CD4-positive, alpha-beta T cell (primary cell): ENCODE data around the gene CACNA1B. TPM values are rescaled to one million over a fixed set of nuclear protein-coding genes. Genes with fewer than 3 reads are reported as not detected.

Experiments used
- ATAC-seq: fragments of 200-7000 bp; cut with Tn5 transposase; one replicate; pipeline ENCODE4 v1.10.0; 2022; ENCODE audit warnings: mild to moderate bottlenecking; ENCODE audit not compliant: poor library complexity
- CTCF ChIA-PET: fragments of 350-600 bp; sonication (Branson Sonifier 250); formaldehyde crosslinking; loops from one replicate; lab custom pipeline; 2021; ENCODE audit warnings: antibody characterized with exemption, inconsistent platforms; lab: Charles Lee
- POLR2A ChIA-PET: fragments of 350-600 bp; sonication (Branson Sonifier 250); formaldehyde crosslinking; loops from one replicate; lab custom pipeline; 2021; ENCODE audit warnings: antibody characterized with exemption, inconsistent platforms; lab: Charles Lee
- DNase-seq, 14 experiments: peaks; one replicate each; pipeline ENCODE4 v3.0.0-alpha.2; 2013 to 2020; ENCODE audit warnings: mixed read lengths in 2 of 14
- H3K27ac ChIP-seq, 2 donors: one replicate each; pipeline versions ENCODE4 v1.5.1 to v1.7.0; 2013; ENCODE audit warnings: low read length in 2 of 2, low read depth in 1 of 2, mild to moderate bottlenecking in 1 of 2
- H3K27me3 ChIP-seq, 2 experiments: 1 replicate in 1 of 2; 2 replicates in 1 of 2; pipeline versions ENCODE4 v1.6.1 to v1.7.0; 2013; ENCODE audit warnings: low read length in 2 of 2, control low read depth in 1 of 2, mild to moderate bottlenecking in 1 of 2, moderate library complexity in 1 of 2; ENCODE audit not compliant: insufficient read depth in 2 of 2, control insufficient read depth in 1 of 2
- H3K36me3 ChIP-seq: one replicate; pipeline ENCODE4 v1.6.1; 2013; ENCODE audit warnings: low read length, control low read depth; ENCODE audit not compliant: insufficient read depth
- H3K4me1 ChIP-seq: one replicate; pipeline ENCODE4 v1.6.1; 2013; ENCODE audit warnings: low read length, control low read depth; ENCODE audit not compliant: insufficient read depth
- H3K4me3 ChIP-seq: one replicate; pipeline ENCODE4 v1.5.1; 2013; ENCODE audit warnings: mild to moderate bottlenecking, low read length, moderate library complexity
- H3K9me3 ChIP-seq, 2 experiments: 1 replicate in 1 of 2; 2 replicates in 1 of 2; pipeline versions ENCODE4 v1.6.1 to v1.7.0; 2013; ENCODE audit warnings: low read length in 2 of 2, mild to moderate bottlenecking in 2 of 2, control low read depth in 1 of 2, moderate library complexity in 1 of 2; ENCODE audit not compliant: control insufficient read depth in 1 of 2, insufficient read depth in 1 of 2
- H3K27ac Mint-ChIP-seq: one replicate; pipeline ENCODE4 v1.8.0; 2020; ENCODE audit warnings: mixed read lengths
- H3K27me3 Mint-ChIP-seq: one replicate; pipeline ENCODE4 v1.8.0; 2021; ENCODE audit warnings: mixed read lengths
- H3K36me3 Mint-ChIP-seq: one replicate; pipeline ENCODE4 v1.8.0; 2021; ENCODE audit warnings: low read depth, mixed read lengths
- H3K4me1 Mint-ChIP-seq: one replicate; pipeline ENCODE4 v1.8.0; 2021; ENCODE audit warnings: low read depth, mixed read lengths
- H3K4me3 Mint-ChIP-seq: one replicate; pipeline ENCODE4 v1.8.0; 2020; ENCODE audit warnings: mild to moderate bottlenecking, mixed read lengths
- H3K9me3 Mint-ChIP-seq: one replicate; pipeline ENCODE4 v1.8.0; 2020; ENCODE audit warnings: mixed read lengths
- CTCF ChIP-seq: fragments of 200-600 bp; IDR thresholded peaks from one replicate; pipeline ENCODE4 v1.8.0; 2022; ENCODE audit warnings: antibody characterized with exemption, mild to moderate bottlenecking
- intact Hi-C, 2 experiments: fragments of 100-400 bp; cut with DNase I in 1 of 2; cut with micrococcal nuclease in 1 of 2; formaldehyde crosslinking; loops; one replicate each; pipeline versions ENCODE4 v1.15.1 to v1.9.0; 2023 to 2025; cut with DNase I, micrococcal nuclease
- total RNA-seq, 174 experiments: library from RNA in 2 of 174; stranded (reverse) in 2 of 174; gene quantifications; one replicate each; pipeline ENCODE4 v1.2.3 and lab custom pipeline; 2021 to 2026

The CACNA1B gene
- total RNA-seq, 2 experiments from 2014 or later = not detected

- Mint-ChIP-seq H3K36me3 (no peaks in the 10 kb centered on the region), H3K4me3 (no peak overlapping the region), H3K27ac (no peak overlapping the region), H3K9me3 (no peaks in the 10 kb centered on the region), H3K4me1 (no peaks in the 10 kb centered on the region), H3K27me3 (no peaks in the 10 kb centered on the region)
- ATAC-seq (no peak), DNase-seq (peak in 1 of 14 experiments; percentile 26)
- Histone ChIP-seq H3K9me3 (no peaks in the 10 kb centered on the region), H3K36me3 (no peaks in the 10 kb centered on the region), H3K4me1 (no peaks in the 10 kb centered on the region), H3K27me3 (no peaks in the 10 kb centered on the region), H3K4me3 (no peak overlapping the region), H3K27ac (no peak overlapping the region)
- ChIA-PET CTCF (no interaction called here), POLR2A (no interaction called here)
- TF ChIP-seq CTCF = no peak
- intact Hi-C loops = no loop called here
Measured at GRCh38 chr9:138100711-138101350, 223.2 kb downstream of the CACNA1B start.

- Histone ChIP-seq H3K27ac (no peak overlapping the region), H3K36me3 (no peaks in the 10 kb centered on the region), H3K9me3 (no peaks in the 10 kb centered on the region), H3K4me3 (no peak overlapping the region), H3K4me1 (no peaks in the 10 kb centered on the region), H3K27me3 (no peaks in the 10 kb centered on the region)
- Mint-ChIP-seq H3K4me1 (no peaks in the 10 kb centered on the region), H3K36me3 (no peaks in the 10 kb centered on the region), H3K4me3 (no peak overlapping the region), H3K27me3 (peaks cover under 1% of the 10 kb centered on the region), H3K27ac (no peak overlapping the region), H3K9me3 (no peaks in the 10 kb centered on the region)
- CTCF ChIA-PET = no interaction called here
- POLR2A ChIA-PET = no interaction called here
- intact Hi-C loops = no loop called here
- TF ChIP-seq CTCF = no peak
- ATAC-seq (no peak), DNase-seq (peak in 1 of 14 experiments; percentile 21)
Measured at GRCh38 chr9:138101444-138102234, 224.1 kb downstream of the CACNA1B start.

- no peak overlapping the region for H3K27ac ChIP-seq
- Mint-ChIP-seq H3K4me1 (no peaks in the 10 kb centered on the region), H3K9me3 (no peaks in the 10 kb centered on the region), H3K4me3 (no peak overlapping the region), H3K36me3 (no peaks in the 10 kb centered on the region), H3K27ac (no peak overlapping the region), H3K27me3 (peaks cover 4% of the 10 kb centered on the region)
- no peak overlapping the region for H3K4me3 ChIP-seq
- no peaks in the 10 kb centered on the region for H3K4me1 ChIP-seq
- ATAC-seq (no peak), DNase-seq (peak in 1 of 14 experiments; percentile 21)
- ChIA-PET CTCF (no interaction called here), POLR2A (no interaction called here)
- no peaks in the 10 kb centered on the region for H3K27me3 ChIP-seq
- no peaks in the 10 kb centered on the region for H3K36me3 ChIP-seq
- H3K9me3 ChIP-seq = no peaks in the 10 kb centered on the region
- TF ChIP-seq CTCF = no peak
- intact Hi-C loops = no loop called here
Measured at GRCh38 chr9:138102246-138103051, 224.9 kb downstream of the CACNA1B start.
